ENCODE results near the gene WDR17.
A peak's percentile ranks its signal among the peaks of the same experiment; 100 is the strongest.

WDR17 gene

DNA sequence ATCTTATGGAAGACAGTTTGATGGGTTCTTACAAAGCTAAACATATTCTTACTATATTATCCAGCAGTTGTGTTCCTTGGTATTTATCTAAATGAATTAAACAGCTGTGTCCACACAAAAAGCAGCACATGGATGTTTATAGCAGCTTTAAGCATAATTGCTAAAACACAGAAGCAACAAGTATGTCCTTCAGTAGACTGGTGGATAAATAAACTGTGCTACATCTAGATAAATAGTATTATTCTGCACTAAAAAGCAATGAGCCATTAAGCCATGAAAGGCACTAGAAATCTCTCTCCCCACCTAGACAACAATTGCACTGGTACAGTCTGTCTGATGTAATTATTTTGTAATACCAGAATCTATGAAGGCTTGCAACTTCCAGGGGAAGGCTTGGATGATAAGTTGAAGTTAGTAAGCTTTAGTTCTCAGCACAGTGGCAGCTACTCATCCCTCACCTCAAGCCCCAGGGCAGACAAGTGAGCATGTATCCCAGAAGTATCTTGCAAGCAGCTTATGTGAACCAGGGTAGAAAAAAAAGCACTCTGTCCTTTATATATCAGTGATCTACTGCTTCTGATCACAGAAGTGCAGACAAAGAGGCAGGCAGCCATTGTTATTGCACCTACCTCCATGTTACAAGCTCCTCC lies 36.9 kb downstream of the WDR17 start:
- DNase-seq: no peak

- DNase-seq: no peak
Measured at GRCh38 chr4:176107695-176108094, 42.1 kb downstream of the WDR17 start.

GRCh38 chr4:176123710-176124407 lies 58.2 kb downstream of the WDR17 start:
- DNase-seq: no peak

DNA sequence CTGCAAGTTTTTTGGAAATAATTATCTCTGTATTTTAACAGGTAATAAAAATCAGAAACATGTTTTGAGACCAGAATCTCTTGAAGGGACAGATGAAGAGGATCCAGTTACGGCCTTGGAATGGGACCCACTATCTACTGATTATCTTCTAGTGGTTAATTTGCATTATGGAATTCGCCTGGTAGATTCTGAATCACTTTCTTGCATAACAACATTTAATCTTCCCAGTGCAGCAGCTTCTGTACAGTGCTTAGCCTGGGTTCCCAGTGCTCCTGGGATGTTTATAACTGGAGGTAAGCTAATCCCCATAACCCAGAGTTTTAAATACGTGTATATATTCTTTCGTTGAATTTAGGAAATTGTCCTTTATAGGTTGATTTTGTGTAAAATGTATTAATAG lies 59.4 kb downstream of the WDR17 start:
- no peak for DNase-seq

- DNase-seq: no peak
Measured at GRCh38 chr4:176134670-176135069, 69.0 kb downstream of the WDR17 start.

DNA sequence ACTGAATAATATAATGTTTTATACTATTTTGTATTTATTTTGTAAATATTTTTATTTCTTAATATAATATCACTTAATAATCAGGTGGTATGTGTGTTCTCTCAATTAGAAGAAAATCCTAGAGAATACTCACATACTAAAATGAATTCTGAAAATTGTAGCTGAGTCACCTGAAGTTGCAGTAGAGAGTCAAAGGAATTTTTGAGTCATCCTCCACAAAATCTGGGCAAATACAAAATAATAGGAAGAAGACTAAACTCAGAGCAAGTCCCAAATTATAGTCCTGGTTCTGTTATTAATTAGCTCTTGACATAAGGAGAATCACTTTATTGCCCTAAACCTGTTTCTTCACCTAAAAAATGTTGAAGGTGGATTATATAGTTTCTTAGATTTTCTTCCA lies 72.0 kb downstream of the WDR17 start:
- no peak for DNase-seq

GRCh38 chr4:176139518-176139917 lies 73.9 kb downstream of the WDR17 start:
- no peak for DNase-seq

DNA sequence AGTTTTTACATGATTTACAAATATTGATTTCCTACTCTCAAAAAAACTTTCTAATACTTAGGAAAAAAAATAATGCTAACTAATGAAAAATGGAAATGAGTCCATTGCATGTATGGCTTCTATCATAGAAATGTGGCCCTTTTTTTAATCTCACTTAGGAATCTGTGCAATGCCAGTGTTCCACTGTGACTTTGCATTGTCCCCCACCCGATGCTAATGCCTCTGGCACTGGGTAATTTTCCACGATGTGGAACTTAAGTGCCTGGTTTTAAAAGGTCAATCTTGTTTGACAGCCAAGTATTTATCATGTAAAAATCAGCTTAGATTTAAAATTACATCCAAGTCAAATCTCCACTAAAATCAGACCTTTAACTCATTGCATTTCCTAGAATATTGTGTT lies 76.6 kb downstream of the WDR17 start:
- no peak for DNase-seq

DNA sequence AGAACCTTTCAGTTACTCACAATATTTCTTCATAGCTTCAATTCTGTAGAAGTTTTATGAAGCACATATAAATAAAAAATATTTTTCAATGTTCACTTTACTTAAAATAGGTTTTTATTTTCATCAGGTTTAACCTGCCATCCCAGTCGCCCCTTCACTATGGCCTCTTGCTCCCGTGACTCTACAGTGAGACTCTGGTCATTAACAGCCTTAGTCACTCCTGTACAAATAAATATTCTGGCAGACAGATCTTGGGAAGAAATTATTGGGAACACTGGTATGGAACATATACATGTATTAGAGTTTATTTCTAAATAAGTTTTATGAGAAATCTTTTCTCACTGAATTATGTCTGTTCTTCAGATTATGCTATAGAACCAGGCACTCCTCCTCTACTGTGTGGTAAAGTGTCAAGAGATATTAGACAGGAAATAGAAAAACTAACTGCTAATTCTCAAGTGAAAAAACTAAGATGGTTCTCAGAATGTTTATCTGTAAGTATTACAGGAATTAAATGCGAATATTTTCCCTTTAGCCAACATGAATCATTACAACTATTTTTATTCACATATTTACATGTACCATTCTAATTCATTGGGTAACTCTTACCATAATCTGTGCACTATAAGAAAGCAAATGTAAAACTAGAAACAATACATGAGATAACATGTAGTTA lies 84.2 kb downstream of the WDR17 start:
- DNase-seq: no peak

- DNase-seq: peak; percentile 21
Measured at GRCh38 chr4:176150356-176150682, 84.7 kb downstream of the WDR17 start.

- no peak for DNase-seq
Measured at GRCh38 chr4:176150704-176151103, 85.1 kb downstream of the WDR17 start.

GRCh38 chr4:176153124-176153523 lies 87.5 kb downstream of the WDR17 start:
- DNase-seq: no peak

GRCh38 chr4:176156656-176157055 lies 91.0 kb downstream of the WDR17 start:
- DNase-seq: no peak

GRCh38 chr4:176163041-176163440 lies 97.4 kb downstream of the WDR17 start:
- DNase-seq: no peak

GRCh38 chr4:176185051-176185450 lies 119.4 kb downstream of the WDR17 start:
- DNase-seq: no peak

DNA sequence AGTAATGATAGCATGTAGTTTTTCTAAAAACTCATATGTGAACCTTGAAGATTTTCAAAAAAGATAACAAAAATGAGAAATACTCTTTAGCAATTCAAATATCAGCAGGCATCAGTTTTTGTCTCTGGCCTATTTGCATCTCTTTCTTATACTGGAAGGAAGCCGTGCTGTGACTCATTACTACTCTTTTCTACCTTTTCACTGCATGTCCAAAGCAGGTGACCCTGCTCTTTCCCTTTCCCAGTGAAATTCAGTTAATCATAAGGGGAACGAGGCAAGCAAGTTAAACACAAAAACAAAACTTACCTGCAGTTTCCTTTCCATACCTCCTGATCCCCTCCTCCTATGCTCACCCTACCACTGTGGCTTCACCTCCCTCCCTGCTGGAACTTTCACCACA lies 120.4 kb downstream of the WDR17 start:
- no peak for DNase-seq

GRCh38 chr4:176186671-176187395 lies 121.2 kb downstream of the WDR17 start:
- DNase-seq: no peak

- no peak for DNase-seq
Measured at GRCh38 chr4:176187624-176188023, 122.0 kb downstream of the WDR17 start.

GRCh38 chr4:176188654-176189053 lies 123.0 kb downstream of the WDR17 start:
- no peak for DNase-seq

- no peak for DNase-seq
Measured at GRCh38 chr4:176189891-176190795, 124.5 kb downstream of the WDR17 start.

DNA sequence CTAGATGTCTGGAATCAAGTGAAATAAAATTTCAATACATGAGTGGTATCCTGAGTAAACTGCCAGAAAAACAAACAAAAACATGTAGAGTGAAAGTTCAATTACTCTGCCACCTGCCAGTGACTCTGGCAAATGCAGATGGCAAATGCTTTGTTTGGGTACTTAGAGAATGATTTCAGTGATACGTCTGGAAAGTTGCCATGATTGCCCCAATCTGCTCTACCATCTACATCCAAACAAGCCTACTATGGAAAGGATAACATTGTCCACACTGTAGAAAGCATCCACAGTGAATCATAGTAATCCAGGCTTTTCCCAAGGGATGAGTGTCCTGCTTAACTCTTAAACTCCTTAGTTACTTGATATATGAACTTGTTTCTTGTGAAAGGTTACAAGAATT lies 126.3 kb downstream of the WDR17 start:
- peak; percentile 69 for DNase-seq

GRCh38 chr4:176193126-176193525 lies 127.5 kb downstream of the WDR17 start:
- peak; percentile 12 for DNase-seq

GRCh38 chr4:176193938-176194337 lies 128.3 kb downstream of the WDR17 start:
- no peak for DNase-seq

Measured in NCI-H510A treated with DMSO at 0.1 percent for 48 hours (cell line).